Colonic mucosa (tissue), 4 donors: ENCODE data around the gene SEMA4C. TPM values are rescaled to one million over a fixed set of nuclear protein-coding genes. Genes with fewer than 3 reads are reported as not detected.
"Not testable (repeated sequence)": the region's sequence is repeated elsewhere in the genome, so short reads cannot be mapped to it uniquely, and the experiment has no call there.

ENCODE experiments used
- DNase-seq: peaks from one replicate; pipeline ENCODE4 v3.0.0-alpha.2; 2020
- H3K27ac ChIP-seq: fragments of 200-600 bp; one replicate; pipeline ENCODE4 v1.8.0; 2021
- H3K27me3 ChIP-seq: fragments of 200-600 bp; one replicate; pipeline ENCODE4 v1.8.0; 2021
- H3K36me3 ChIP-seq: fragments of 200-600 bp; one replicate; pipeline ENCODE4 v1.8.0; 2021
- H3K4me1 ChIP-seq: fragments of 200-600 bp; one replicate; pipeline ENCODE4 v1.8.0; 2021; ENCODE audit warnings: mild to moderate bottlenecking
- H3K4me3 ChIP-seq: fragments of 200-600 bp; one replicate; pipeline ENCODE4 v1.8.0; 2021
- H3K9ac ChIP-seq, 2 donors: one replicate each; pipeline ENCODE4 v1.7.0; 2013; ENCODE audit warnings: control low read depth in 2 of 2, low read depth in 2 of 2, low read length in 2 of 2
- H3K9me3 ChIP-seq: fragments of 200-600 bp; one replicate; pipeline ENCODE4 v1.8.0; 2021
- CTCF ChIP-seq: fragments of 200-600 bp; IDR thresholded peaks from one replicate; pipeline ENCODE4 v1.8.0; 2022; ENCODE audit warnings: antibody characterized with exemption, mild to moderate bottlenecking
- intact Hi-C: fragments of 100-400 bp; cut with DNase I; formaldehyde crosslinking; loops from one replicate; pipeline ENCODE4 v1.14.1; 2022
- total RNA-seq, 2 donors: library from RNA; stranded (reverse); fragmentation: NEBNext Ultra II Directional in 1 of 2; extraction: Animal tissue kit (Norgen Biotek cat#: 25700) in 1 of 2; gene quantifications; one replicate each; pipeline ENCODE4 v1.2.1, GENCODE V29; 2021
- donor health status: healthy.
- donor health status: DM: no; HTN: no; CAD: no.
- donor health status: DM: no; HTN: no; CAD: no.

SEMA4C gene
- total RNA-seq, 2 donors from 2014 or later: 13.0 to 17.2 TPM

GRCh38 chr2:96865654-96866053 is 4.2 kb downstream of the SEMA4C start:
- no peak overlapping the region for H3K27ac ChIP-seq
- no peaks in the 10 kb centered on the region for H3K27me3 ChIP-seq
- DNase-seq: no peak
- H3K4me3 ChIP-seq: no peak overlapping the region
- H3K36me3 ChIP-seq: peaks cover 5% of the 10 kb centered on the region
- no peak for TF ChIP-seq CTCF
- no peaks in the 10 kb centered on the region for H3K9me3 ChIP-seq
- peaks cover 14% of the 10 kb centered on the region for H3K4me1 ChIP-seq
- H3K9ac ChIP-seq: no peak overlapping the region
- intact Hi-C loops: no loop called here

- TF ChIP-seq CTCF: no peak
- Histone ChIP-seq H3K4me3 (no peak overlapping the region), H3K36me3 (peaks cover 5% of the 10 kb centered on the region), H3K9ac (no peak overlapping the region), H3K4me1 (peaks cover 14% of the 10 kb centered on the region), H3K27me3 (no peaks in the 10 kb centered on the region), H3K9me3 (no peaks in the 10 kb centered on the region), H3K27ac (no peak overlapping the region)
- intact Hi-C loops: no loop called here
- DNase-seq: no peak
Measured at GRCh38 chr2:96864343-96865091, 5.4 kb downstream of the SEMA4C start.

- H3K27ac ChIP-seq: no peak overlapping the region
- no peak for TF ChIP-seq CTCF
- intact Hi-C loops: no loop called here
- DNase-seq: no peak
- no peak overlapping the region for H3K4me3 ChIP-seq
- peaks cover 14% of the 10 kb centered on the region for H3K4me1 ChIP-seq
- H3K27me3 ChIP-seq: no peaks in the 10 kb centered on the region
- peaks cover 5% of the 10 kb centered on the region for H3K36me3 ChIP-seq
- H3K9ac ChIP-seq: no peak overlapping the region
- no peaks in the 10 kb centered on the region for H3K9me3 ChIP-seq
Measured at GRCh38 chr2:96863575-96864342, 6.1 kb downstream of the SEMA4C start.

- DNase-seq, intact Hi-C loops, H3K27me3 ChIP-seq, H3K4me3 ChIP-seq, H3K27ac ChIP-seq, H3K9me3 ChIP-seq, H3K9ac ChIP-seq, H3K36me3 ChIP-seq: not testable (repeated sequence)
- H3K4me1 ChIP-seq: peaks cover 14% of the 10 kb centered on the region
Measured at GRCh38 chr2:96863056-96863455, 6.8 kb downstream of the SEMA4C start.

- H3K27ac ChIP-seq: no peak overlapping the region
- H3K4me1 ChIP-seq: no peaks in the 10 kb centered on the region
- no peak for DNase-seq
- H3K9ac ChIP-seq: no peak overlapping the region
- intact Hi-C loops: no loop called here
- H3K36me3 ChIP-seq: peaks cover 5% of the 10 kb centered on the region
- TF ChIP-seq CTCF: no peak
- H3K27me3 ChIP-seq: no peaks in the 10 kb centered on the region
- H3K4me3 ChIP-seq: no peak overlapping the region
- H3K9me3 ChIP-seq: no peaks in the 10 kb centered on the region
Measured at GRCh38 chr2:96861074-96861473, 8.8 kb downstream of the SEMA4C start.
